Large intestine (tissue), 3 donors: ENCODE measurements around the gene MYL4. TPM values are rescaled to one million over a fixed set of nuclear protein-coding genes. Genes with fewer than 3 reads are reported as not detected.

Experiments
- DNase-seq, 2 donors: peaks; one replicate each; pipeline versions ENCODE4 v3.0.0 to v3.0.0-alpha.2; 2013
- H3K27ac ChIP-seq: one replicate; pipeline ENCODE4 v1.5.1; 2013; ENCODE audit warnings: low read length
- H3K27me3 ChIP-seq: 2 replicates; pipeline ENCODE4 v1.6.1; 2013; ENCODE audit warnings: low read length; ENCODE audit not compliant: control insufficient read depth, insufficient read depth
- H3K36me3 ChIP-seq: 2 replicates; pipeline ENCODE4 v1.6.1; 2013; ENCODE audit warnings: low read length; ENCODE audit not compliant: control insufficient read depth, insufficient read depth
- H3K4me1 ChIP-seq: one replicate; pipeline ENCODE4 v1.6.1; 2013; ENCODE audit warnings: low read length; ENCODE audit not compliant: control insufficient read depth, insufficient read depth
- H3K4me3 ChIP-seq: one replicate; pipeline ENCODE4 v1.5.1; 2013; ENCODE audit warnings: low read length
- H3K9me3 ChIP-seq: one replicate; pipeline ENCODE4 v1.6.1; 2013; ENCODE audit warnings: mild to moderate bottlenecking, low read depth, low read length, moderate library complexity; ENCODE audit not compliant: control insufficient read depth
- WGBS: methylation state at CpG from one replicate; pipeline ENCODE4 v1.1.5; 2013; ENCODE audit warnings: low lambda C conversion rate; ENCODE audit not compliant: insufficient coverage; 5-methylcytosine and 5-hydroxymethylcytosine counted together
- polyA plus RNA-seq: library from polyadenylated mRNA; unstranded; fragments of 120-200 nt; gene quantifications from one replicate; pipeline ENCODE4 v1.2.1, GENCODE V29; 2013

The MYL4 gene
- polyA plus RNA-seq, 1 donor: 5.0 TPM

DNA sequence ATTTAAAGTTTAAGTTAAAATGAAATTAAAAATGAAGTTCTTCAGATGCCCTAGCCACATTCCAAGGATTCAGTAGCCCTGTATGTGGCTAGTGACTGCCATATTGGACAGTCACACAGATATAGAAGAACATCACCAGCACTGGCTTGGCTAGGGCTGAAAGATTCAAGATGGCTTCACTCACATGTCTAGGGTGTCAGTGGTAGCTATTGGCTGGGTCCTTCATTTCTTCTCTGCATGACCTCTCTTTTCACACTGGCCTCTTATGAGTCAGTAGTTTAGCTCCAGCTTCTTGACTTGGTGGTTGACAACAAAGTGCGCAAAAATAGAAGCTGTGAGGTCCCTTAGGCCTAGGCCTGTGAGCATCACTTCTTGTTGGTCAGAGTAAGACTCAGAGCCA lies 18.4 kb upstream of the MYL4 start:
- Histone ChIP-seq H3K36me3 (no peaks in the 10 kb centered on the region), H3K9me3 (no peaks in the 10 kb centered on the region), H3K27ac (no peak overlapping the region), H3K4me3 (no peak overlapping the region), H3K27me3 (no peaks in the 10 kb centered on the region), H3K4me1 (no peaks in the 10 kb centered on the region)
- DNase-seq: no peak
- WGBS: no CpG with 5 or more reads among the region's 1 CpG

DNA sequence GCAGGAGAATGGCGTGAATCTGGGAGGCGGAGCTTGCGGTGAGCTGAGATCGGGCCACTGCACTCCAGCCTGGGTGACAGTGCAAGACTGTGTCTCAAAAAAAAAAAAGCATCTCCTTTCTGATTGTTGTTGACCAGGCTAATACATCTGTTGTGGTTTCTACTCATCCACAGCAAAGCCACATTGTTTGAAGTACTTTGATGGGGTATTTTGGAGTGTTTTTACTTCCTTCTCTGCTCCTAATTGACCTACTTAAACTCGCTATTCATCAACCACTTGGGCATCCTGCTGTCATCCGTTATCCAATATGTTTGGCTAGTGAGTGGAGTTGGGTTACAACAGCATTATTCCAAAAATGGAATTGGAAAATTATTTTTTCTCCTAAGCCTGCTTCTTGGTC lies 16.6 kb upstream of the MYL4 start:
- Histone ChIP-seq H3K27me3 (no peaks in the 10 kb centered on the region), H3K27ac (no peak overlapping the region), H3K4me3 (no peak overlapping the region), H3K9me3 (no peaks in the 10 kb centered on the region), H3K4me1 (no peaks in the 10 kb centered on the region), H3K36me3 (no peaks in the 10 kb centered on the region)
- WGBS: no CpG with 5 or more reads among the region's 6 CpGs
- no peak for DNase-seq

DNA sequence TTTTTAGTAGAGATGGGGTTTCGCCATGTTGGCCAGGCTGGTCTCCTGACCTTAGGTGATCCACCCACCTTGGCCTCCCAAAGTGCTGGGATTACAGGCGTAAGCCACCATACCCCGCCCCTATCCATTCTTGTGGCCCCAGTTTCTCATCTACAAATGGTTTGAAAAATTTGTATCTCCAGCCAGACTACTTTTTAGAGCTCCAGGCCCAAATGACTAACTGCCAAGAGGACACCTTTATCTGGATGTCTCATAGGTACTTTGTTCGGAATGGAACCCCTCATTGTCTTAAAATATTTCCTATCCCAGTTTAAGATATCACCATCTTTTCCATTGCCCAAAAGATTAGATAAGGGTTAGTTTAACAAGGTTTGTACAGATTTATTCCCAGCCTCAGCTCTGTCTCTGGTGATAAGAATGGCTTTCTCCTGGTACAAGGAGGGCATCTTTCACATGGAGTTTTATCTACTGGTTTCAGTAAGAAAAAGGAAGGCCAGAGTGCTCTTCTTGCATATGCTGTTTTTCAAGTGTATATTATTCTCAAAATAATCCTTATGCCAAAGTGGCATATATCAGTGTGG lies 15.1 kb upstream of the MYL4 start:
- H3K27ac ChIP-seq: no peak overlapping the region
- no peaks in the 10 kb centered on the region for H3K4me1 ChIP-seq
- DNase-seq: no peak
- H3K27me3 ChIP-seq: no peaks in the 10 kb centered on the region
- no peaks in the 10 kb centered on the region for H3K36me3 ChIP-seq
- no peaks in the 10 kb centered on the region for H3K9me3 ChIP-seq
- H3K4me3 ChIP-seq: no peak overlapping the region
- no CpG with 5 or more reads among the region's 4 CpGs for WGBS

DNA sequence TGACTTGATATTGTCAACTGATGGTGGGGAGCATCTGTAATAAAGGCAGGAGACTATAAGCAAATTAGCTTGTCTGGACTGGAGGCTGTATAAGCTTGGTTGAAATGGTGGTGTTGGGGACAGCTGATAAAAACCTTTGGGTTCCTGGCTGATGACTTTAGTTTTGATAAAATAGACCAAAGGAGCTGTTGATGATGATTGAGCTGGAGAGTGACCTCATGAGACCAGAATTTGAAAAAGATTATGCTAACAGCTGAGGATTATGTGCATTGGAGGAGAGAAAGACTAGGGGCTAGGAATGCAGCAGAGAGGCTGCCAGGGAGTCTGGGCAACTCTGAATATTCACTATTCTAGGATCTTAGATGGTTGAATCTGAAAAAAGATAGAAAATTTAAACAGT lies 11.3 kb upstream of the MYL4 start:
- Histone ChIP-seq H3K4me1 (peaks cover 6% of the 10 kb centered on the region), H3K9me3 (no peaks in the 10 kb centered on the region), H3K27me3 (no peaks in the 10 kb centered on the region), H3K4me3 (no peak overlapping the region), H3K27ac (no peak overlapping the region), H3K36me3 (no peaks in the 10 kb centered on the region)
- DNase-seq: no peak

DNA sequence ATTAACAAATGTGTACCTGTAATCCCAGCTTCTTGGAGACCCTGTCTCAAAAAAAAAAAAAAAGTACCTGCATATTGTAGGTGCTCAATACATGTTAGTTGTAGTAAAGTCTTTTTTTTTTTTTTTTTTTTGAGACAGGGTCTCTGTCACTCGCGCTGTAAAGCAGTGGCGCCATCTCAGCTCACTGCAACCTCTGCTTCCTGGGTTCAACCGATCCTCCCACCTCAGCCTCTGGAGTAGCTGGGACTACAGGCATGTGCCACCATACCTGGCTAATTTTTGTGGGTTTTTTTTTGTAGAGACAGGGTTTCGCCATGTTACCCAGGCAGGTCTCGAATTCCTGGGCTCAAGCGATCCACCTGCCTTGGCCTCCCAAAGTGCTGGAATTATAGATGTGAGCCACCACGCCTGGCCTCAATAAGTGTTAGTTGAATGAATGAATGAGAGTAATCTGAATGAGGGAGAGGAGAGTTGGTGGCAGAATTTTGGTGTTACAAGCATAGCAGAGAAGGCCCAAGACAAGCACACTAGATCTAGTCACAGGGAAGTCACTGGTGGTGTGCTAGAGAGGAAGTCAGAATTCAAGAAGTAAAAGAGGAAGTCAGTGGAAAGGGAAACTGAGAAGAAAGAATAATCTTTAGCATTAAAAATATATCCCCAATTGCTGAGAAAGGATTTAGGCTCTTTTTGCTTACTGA lies 9.4 kb upstream of the MYL4 start:
- Histone ChIP-seq H3K27me3 (no peaks in the 10 kb centered on the region), H3K27ac (no peak overlapping the region), H3K9me3 (no peaks in the 10 kb centered on the region), H3K36me3 (no peaks in the 10 kb centered on the region), H3K4me1 (peaks cover 8% of the 10 kb centered on the region), H3K4me3 (no peak overlapping the region)
- no CpG with 5 or more reads among the region's 8 CpGs for WGBS
- no peak for DNase-seq

DNA sequence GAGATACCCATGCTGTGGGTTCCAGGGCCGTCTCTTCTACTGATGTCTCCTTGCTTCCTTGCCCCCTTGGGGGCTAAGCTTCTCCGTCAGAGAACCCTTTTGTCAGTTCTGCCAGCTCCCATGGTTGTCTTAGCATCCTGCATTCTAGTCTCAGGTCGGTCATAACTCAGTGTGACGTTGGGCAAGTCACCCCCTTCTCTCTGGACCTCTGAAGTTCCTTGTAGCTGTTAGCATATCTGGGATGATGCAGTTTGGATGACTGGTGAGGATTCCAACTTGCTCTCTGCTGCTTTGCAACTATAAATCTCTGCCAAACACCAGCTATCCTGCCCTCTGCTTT lies 8.9 kb upstream of the MYL4 start:
- WGBS: no CpG with 5 or more reads among the region's 4 CpGs
- Histone ChIP-seq H3K27ac (no peak overlapping the region), H3K9me3 (no peaks in the 10 kb centered on the region), H3K4me1 (peaks cover 12% of the 10 kb centered on the region), H3K4me3 (no peak overlapping the region), H3K27me3 (no peaks in the 10 kb centered on the region), H3K36me3 (no peaks in the 10 kb centered on the region)
- no peak for DNase-seq

DNA sequence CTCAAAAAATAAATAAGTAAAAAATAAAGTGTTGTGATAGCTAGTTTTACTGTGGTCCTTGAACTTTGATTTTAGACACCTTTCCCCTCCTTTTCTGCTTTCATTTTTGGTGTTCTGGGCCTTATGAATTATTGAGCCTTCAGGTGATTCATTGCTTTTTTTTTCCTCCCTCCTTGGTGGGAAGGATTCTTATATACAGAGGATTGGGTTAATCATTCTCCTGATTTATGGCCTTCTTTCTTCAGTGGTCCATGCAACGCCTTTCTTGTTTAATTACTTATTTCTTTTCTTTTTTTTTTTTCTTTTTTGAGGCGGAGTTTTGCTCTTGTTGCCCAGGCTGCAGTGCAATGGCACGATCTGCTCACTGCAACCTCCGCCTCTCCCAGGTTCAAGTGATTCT lies 8.0 kb upstream of the MYL4 start:
- H3K36me3 ChIP-seq: no peaks in the 10 kb centered on the region
- DNase-seq: peak; percentile 71 to 90
- H3K9me3 ChIP-seq: no peaks in the 10 kb centered on the region
- H3K27me3 ChIP-seq: no peaks in the 10 kb centered on the region
- peak overlapping the region; percentile 18 for H3K27ac ChIP-seq
- H3K4me3 ChIP-seq: no peak overlapping the region
- WGBS: 20% methylated on average over 1 of the region's 4 CpGs
- peaks cover 20% of the 10 kb centered on the region for H3K4me1 ChIP-seq

DNA sequence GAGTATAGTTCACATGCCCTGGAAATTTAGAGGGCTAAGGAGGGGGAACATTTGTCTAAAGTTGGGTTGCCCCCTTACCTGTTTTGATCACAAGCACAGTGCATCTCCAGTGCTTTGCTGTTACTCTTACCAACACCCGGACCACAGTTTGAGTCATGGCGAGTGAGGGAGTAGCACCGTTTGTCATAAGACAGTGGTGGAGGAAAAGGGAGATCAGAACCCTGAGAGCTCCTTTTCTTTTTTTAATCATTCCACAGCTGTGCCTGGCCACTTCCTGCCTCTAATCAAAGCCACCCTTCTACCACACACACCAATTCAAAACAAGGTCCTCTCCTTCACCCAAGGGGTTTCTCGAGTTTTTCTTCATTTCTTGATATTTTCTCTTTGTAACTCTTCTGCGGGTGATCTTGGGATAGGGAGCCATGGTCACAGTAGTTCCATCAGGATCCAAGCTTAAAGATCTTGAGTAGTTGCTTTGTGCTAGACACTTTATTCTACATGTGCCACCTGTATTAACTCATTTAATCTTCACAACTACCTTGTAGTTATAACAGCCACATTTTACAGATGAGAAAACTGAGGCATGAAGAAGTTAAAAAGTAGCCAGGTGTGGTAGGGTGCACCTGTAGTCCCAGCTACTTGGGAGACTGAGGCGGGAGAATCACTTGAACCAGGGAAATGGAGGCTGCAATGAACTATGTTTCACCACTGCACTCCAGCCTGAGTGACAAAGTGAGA lies 5.0 kb upstream of the MYL4 start:
- no peak overlapping the region for H3K4me3 ChIP-seq
- no peaks in the 10 kb centered on the region for H3K27me3 ChIP-seq
- 100% methylated on average over 3 of the region's 6 CpGs for WGBS
- no peaks in the 10 kb centered on the region for H3K9me3 ChIP-seq
- H3K36me3 ChIP-seq: no peaks in the 10 kb centered on the region
- DNase-seq: no peak
- H3K27ac ChIP-seq: no peak overlapping the region
- peaks cover 20% of the 10 kb centered on the region for H3K4me1 ChIP-seq

DNA sequence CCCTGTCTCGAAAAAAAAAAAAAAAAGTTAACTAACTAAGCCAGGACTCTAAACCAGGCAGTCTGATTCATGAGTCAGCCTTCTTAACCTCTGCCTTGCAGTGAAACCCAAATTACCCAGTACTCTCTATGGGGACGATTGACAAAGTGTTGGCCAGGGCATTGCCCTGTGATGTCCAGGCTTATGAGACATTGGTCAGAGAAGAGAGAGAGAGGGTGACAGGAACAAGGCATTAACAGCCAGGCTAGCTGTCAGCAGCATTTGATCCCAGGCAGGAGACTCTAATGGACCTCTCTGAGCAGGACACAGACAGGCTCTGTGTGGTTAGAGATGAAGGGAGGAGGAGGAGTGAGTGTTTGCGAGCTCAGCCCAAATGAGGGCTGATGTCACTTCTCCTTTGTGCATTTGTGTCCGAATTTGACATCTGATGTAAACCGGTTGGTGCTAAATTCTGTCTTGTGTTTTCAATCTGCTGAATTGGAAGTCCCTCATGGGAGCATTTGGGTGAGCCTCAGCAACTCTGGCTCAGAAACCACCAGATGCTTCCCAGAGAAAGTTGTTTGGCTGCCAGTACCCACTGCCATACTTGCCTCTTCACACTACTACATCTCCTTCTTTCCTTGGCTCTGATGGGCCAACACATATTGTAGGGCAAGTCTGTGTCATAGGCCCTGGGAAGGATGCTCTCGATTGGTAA lies 4.3 kb upstream of the MYL4 start:
- Histone ChIP-seq H3K36me3 (no peaks in the 10 kb centered on the region), H3K4me3 (no peak overlapping the region)

DNA sequence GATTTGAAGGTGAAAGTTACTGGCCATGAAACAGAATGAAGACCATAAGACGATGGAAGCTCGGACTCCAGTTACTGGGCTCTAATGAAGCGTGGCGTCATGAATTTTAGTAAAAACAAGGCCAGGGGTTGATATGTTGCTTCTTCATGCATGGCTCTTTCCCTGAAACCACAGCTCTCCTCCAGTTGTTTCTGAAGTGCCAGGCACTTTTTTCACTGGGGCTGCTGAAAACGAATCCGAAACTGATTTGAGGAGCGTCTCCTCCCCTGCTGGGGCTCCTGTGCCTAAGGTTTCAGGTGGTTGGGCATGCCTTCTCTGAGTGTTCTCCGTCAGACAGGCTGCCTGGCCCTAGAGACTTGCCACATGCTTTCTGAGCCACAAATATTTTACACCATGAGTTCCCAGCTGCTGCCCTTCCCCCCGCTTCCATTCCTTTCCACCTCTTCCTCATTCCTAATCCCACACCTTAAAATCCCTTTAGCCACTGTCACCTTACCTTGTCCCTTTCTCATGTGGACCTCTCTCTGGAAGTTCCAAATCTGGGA lies 3.7 kb upstream of the MYL4 start:
- peak overlapping the region; percentile 55 for H3K27ac ChIP-seq
- H3K27me3 ChIP-seq: no peaks in the 10 kb centered on the region
- no peaks in the 10 kb centered on the region for H3K9me3 ChIP-seq
- H3K36me3 ChIP-seq: no peaks in the 10 kb centered on the region
- 33% methylated on average over 2 of the region's 9 CpGs for WGBS
- H3K4me3 ChIP-seq: no peak overlapping the region
- peak; percentile 57 to 77 for DNase-seq
- peaks cover 17% of the 10 kb centered on the region for H3K4me1 ChIP-seq

More for the DNA sequence above, 4.3 kb upstream of the MYL4 start:
- H3K9me3 ChIP-seq: no peaks in the 10 kb centered on the region
- H3K4me1 ChIP-seq: peaks cover 20% of the 10 kb centered on the region
- DNase-seq: no peak
- no peaks in the 10 kb centered on the region for H3K27me3 ChIP-seq
- peak overlapping the region; percentile 55 for H3K27ac ChIP-seq
- no CpG with 5 or more reads among the region's 6 CpGs for WGBS
